ENCODE measurements around the gene SIM2. TPM values are rescaled to one million over a fixed set of nuclear protein-coding genes. Genes with fewer than 3 reads are reported as not detected.

The SIM2 gene
- total RNA-seq, 4 donors from 2014 or later = 1.00 to 9.3 (median 4.1) TPM

DNA sequence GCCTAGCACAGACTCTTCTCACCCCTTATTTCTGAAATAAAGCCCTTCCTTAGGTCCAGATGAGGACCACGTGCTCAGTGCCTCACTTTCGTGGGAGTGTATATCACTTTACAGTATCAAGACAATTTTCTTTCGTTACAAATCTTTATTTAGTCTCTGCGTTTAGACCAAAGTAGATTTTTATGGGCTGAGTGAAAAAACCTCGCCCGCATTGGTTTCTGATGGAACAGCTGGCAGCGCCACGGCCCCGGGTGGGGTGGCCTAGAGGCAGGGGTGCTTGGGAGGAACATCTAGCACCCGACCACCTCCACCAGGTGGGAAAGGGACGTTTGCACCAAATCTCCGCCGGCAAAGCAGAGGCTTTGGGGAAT is 7.6 kb downstream of the SIM2 start:
- peaks cover 12 to 18% of the 10 kb centered on the region in 2 donors for H3K4me1 ChIP-seq
- intact Hi-C loops (cut with DNase I; ENCODE audit: low total_unique reads) (no loop called here), in situ Hi-C loops (cut with MboI; ENCODE audit: low sequenced_read_pairs in 4 of 4) (no loop called here)
- no peak overlapping the region for H3K27ac ChIP-seq
- H3K27me3 ChIP-seq = peaks cover 26 to 100% (median 97%) of the 10 kb centered on the region in 3 donors
- ATAC-seq = no peak
- H3K4me3 ChIP-seq = no peak overlapping the region
- DNase-seq = no peak
- no peaks in the 10 kb centered on the region for H3K9me3 ChIP-seq
- H3K36me3 ChIP-seq = no peaks in the 10 kb centered on the region
- TF ChIP-seq, protein P1, sequence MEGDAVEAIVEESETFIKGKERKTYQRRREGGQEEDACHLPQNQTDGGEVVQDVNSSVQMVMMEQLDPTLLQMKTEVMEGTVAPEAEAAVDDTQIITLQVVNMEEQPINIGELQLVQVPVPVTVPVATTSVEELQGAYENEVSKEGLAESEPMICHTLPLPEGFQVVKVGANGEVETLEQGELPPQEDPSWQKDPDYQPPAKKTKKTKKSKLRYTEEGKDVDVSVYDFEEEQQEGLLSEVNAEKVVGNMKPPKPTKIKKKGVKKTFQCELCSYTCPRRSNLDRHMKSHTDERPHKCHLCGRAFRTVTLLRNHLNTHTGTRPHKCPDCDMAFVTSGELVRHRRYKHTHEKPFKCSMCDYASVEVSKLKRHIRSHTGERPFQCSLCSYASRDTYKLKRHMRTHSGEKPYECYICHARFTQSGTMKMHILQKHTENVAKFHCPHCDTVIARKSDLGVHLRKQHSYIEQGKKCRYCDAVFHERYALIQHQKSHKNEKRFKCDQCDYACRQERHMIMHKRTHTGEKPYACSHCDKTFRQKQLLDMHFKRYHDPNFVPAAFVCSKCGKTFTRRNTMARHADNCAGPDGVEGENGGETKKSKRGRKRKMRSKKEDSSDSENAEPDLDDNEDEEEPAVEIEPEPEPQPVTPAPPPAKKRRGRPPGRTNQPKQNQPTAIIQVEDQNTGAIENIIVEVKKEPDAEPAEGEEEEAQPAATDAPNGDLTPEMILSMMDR (IDR thresholded peaks at IDR 0.05 in 4 of 5, conservative IDR thresholded peaks at IDR 0.05 in 1 of 5) = no peak
- no peak for TF ChIP-seq POLR2A (IDR thresholded peaks at IDR 0.05)

DNA sequence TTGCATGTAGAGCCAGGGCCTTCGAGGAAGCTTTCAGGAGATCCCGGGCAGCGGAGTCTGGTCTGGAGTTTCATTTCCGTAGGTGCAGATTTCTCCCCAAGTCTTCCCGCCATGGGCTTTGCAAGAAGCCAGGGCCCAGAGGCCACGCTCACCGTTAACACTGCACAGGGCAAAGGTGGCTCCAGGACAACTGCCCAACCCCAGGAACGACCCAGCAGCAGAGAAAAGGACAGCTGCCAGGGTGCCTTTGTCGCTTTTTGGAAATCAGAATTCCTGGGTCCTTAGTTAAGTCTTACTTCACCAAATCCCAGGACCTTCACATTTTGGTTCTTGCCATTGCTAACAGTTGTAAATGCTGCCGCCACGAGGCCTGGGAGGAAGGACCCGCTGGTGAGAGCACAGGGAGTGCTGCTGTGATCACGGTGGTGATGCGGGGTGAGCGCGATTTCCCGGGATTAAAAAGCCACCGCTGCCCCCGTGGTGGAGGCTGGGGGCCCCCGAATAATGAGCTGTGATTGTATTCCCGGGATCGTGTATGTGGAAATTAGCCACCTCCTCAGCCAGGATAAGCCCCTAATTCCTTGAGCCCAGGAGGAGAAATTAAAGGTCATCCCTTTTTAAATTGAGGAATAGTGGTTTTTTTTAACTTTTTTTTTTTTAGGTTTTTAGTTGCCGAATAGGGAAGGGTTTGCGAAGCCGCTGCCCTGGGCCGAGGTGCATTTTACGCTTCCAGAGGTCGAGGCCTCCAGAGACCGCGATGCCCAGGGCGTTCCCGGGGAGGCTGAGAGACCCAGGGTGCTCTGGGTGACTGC is 8.2 kb downstream of the SIM2 start:
- H3K27ac ChIP-seq = no peak overlapping the region
- H3K9me3 ChIP-seq = no peaks in the 10 kb centered on the region
- DNase-seq = no peak
- peaks cover 26 to 100% (median 92%) of the 10 kb centered on the region in 3 donors for H3K27me3 ChIP-seq
- no peak for ATAC-seq
- intact Hi-C loops (cut with DNase I; ENCODE audit: low total_unique reads) = no loop called here
- TF ChIP-seq POLR2A (IDR thresholded peaks at IDR 0.05) = no peak
- TF ChIP-seq, protein P1 (IDR thresholded peaks at IDR 0.05 in 4 of 5, conservative IDR thresholded peaks at IDR 0.05 in 1 of 5) = no peak
- H3K4me1 ChIP-seq = peaks cover 10 to 18% of the 10 kb centered on the region in 2 donors
- H3K36me3 ChIP-seq = no peaks in the 10 kb centered on the region
- in situ Hi-C loops (cut with MboI; ENCODE audit: low sequenced_read_pairs in 4 of 4) = no loop called here
- H3K4me3 ChIP-seq = peak overlapping the region in 1 of 4 donors; percentile 56

DNA sequence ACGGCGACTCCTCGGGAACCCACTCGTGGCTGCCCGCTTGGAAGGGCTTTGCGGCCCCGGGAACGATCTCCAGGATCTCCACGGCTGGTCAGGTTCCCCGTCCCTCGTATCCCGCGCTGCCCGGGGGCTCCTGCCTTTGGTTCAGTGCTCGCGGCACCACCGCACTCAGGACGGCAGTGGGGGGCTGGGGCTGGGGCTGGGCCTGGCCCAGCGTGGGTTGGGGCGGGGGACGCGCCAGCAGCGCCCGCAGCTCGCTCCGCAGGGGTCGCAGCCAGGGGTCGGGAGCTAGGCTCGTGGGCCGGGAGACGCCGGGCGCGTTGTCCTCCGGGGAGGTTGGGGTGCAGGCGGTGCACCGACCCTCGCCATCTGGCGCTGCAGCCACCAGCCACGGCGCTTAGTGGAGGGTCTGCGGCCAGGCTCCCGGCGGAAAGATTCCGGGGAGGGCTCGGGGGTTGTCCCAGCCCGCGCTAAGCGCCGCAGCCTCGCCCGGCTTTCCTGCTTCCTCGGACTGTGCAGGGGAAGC is 8.9 kb downstream of the SIM2 start:
- H3K4me3 ChIP-seq = peak overlapping the region in 1 of 4 donors; percentile 56
- no peaks in the 10 kb centered on the region for H3K36me3 ChIP-seq
- TF ChIP-seq, protein P1 (IDR thresholded peaks at IDR 0.05 in 4 of 5, conservative IDR thresholded peaks at IDR 0.05 in 1 of 5) = no peak
- TF ChIP-seq POLR2A (IDR thresholded peaks at IDR 0.05) = no peak
- peaks cover 10 to 18% of the 10 kb centered on the region in 2 donors for H3K4me1 ChIP-seq
- intact Hi-C loops (cut with DNase I; ENCODE audit: low total_unique reads) (no loop called here), in situ Hi-C loops (cut with MboI; ENCODE audit: low sequenced_read_pairs in 4 of 4) (no loop called here)
- DNase-seq (no peak), ATAC-seq (no peak)
- H3K9me3 ChIP-seq = no peaks in the 10 kb centered on the region
- H3K27ac ChIP-seq = no peak overlapping the region
- peaks cover 26 to 100% (median 90%) of the 10 kb centered on the region in 3 donors for H3K27me3 ChIP-seq

DNA sequence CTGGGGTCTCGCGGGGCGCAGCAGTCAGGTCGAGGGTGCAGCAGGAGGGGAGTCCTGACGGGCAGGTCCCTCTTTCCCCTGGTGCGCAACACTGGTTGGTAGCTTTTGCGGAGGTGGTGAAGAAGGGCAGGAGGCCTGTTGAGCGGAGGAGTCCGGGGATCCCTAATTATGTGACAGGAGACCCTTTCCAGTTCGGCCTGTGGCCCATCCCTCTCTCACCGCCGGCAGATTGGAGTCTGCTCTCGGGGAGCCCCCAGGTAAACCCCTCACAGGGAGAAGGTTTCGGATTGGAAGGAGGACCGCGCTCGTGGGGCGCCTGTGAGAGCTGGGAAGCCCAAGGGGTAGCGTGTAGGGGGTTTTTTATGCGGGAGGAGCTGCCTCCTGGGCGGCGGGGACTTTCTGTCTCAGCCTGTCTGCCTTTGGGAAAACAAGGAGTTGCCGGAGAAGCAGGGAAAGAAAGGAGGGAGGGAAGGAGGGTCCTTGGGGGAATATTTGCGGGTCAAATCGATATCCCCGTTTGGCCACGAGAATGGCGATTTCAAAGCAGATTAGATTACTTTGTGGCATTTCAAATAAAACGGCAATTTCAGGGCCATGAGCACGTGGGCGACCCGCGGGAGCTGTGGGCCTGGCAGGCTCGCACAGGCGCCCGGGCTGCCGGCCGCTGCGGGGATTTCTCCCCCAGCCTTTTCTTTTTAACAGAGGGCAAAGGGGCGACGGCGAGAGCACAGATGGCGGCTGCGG is 9.5 kb downstream of the SIM2 start:
- TF ChIP-seq, protein P1 (IDR thresholded peaks at IDR 0.05 in 4 of 5, conservative IDR thresholded peaks at IDR 0.05 in 1 of 5) = no peak
- no peak for TF ChIP-seq POLR2A (IDR thresholded peaks at IDR 0.05)
- ATAC-seq (no peak), DNase-seq (no peak)
- Histone ChIP-seq H3K4me1 (peaks cover 10 to 18% of the 10 kb centered on the region in 2 donors), H3K27me3 (peaks cover 26 to 100% (median 87%) of the 10 kb centered on the region in 3 donors), H3K36me3 (no peaks in the 10 kb centered on the region), H3K9me3 (no peaks in the 10 kb centered on the region), H3K4me3 (peak overlapping the region in 3 of 4 donors; percentile 6 to 56 (median 20)), H3K27ac (no peak overlapping the region)
- in situ Hi-C loops (cut with MboI; ENCODE audit: low sequenced_read_pairs in 4 of 4) = no loop called here
- intact Hi-C loops (cut with DNase I; ENCODE audit: low total_unique reads) = no loop called here
